ENCODE measurements around the gene RNF208. TPM values are rescaled to one million over a fixed set of nuclear protein-coding genes. Genes with fewer than 3 reads are reported as not detected.

Gene RNF208
- total and polyA plus RNA-seq, 4 donors = 0.28 to 7.1 (median 2.6) TPM

- TF ChIP-seq ATF3 (IDR thresholded peaks at IDR 0.05) = no peak
- no peak for TF ChIP-seq HNF4G (IDR thresholded peaks at IDR 0.05)
- peak; percentile 27 for TF ChIP-seq FOXA2 (IDR thresholded peaks at IDR 0.05)
- peak; percentile 63 for TF ChIP-seq YY1 (IDR thresholded peaks at IDR 0.05)
- TF ChIP-seq TAF1 (conservative IDR thresholded peaks at IDR 0.05) = no peak
- TF ChIP-seq, protein P1, sequence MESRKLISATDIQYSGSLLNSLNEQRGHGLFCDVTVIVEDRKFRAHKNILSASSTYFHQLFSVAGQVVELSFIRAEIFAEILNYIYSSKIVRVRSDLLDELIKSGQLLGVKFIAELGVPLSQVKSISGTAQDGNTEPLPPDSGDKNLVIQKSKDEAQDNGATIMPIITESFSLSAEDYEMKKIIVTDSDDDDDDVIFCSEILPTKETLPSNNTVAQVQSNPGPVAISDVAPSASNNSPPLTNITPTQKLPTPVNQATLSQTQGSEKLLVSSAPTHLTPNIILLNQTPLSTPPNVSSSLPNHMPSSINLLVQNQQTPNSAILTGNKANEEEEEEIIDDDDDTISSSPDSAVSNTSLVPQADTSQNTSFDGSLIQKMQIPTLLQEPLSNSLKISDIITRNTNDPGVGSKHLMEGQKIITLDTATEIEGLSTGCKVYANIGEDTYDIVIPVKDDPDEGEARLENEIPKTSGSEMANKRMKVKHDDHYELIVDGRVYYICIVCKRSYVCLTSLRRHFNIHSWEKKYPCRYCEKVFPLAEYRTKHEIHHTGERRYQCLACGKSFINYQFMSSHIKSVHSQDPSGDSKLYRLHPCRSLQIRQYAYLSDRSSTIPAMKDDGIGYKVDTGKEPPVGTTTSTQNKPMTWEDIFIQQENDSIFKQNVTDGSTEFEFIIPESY (IDR thresholded peaks at IDR 0.05) = no peak
Observed at GRCh38 chr9:137198051-137198901, 23.8 kb downstream of the RNF208 start (continued).

DNA sequence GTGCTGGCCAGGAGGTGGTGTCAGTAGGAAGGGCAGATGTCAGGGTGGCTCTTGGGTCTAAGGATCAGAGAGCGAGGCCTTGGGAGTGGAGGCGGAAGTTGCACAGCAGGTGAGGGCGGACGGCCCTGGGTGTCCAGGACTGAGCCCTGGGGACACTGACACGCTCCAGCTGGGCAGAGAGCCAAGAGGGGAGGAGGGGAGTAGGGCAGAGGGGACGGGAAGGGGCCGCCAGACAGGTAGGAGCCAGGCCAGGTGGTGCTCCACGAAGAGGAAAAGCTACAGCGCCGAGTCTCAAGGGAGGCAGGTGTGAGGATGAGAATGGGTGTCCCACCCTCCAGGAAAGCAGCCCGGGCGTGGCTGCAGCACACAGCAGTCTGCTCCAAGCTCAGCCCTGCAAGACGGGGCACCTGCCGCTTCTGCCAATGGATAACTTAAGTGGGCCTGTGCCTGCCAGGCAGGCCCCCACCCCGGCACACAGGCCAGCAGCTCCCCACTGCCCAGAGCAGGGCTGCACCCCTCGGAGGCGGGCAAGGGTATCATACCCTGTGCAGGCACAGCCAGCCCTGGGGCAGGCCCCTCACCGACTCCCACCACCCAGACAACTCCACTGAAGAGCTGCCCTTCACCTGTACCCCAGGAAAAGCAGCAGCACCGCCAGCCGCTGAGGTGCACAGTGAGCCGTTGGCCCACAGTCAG, 26.4 kb downstream of the RNF208 start:
- WGBS = 56% methylated on average over 21 of the region's 21 CpGs
- Histone ChIP-seq H3K4me1 (ENCODE audit: control insufficient read depth in 4 of 4, insufficient read depth in 4 of 4, low read length in 3 of 4) (peaks cover 21 to 67% (median 50%) of the 10 kb centered on the region in 4 donors), H3K9ac (ENCODE audit: low read depth in 1 of 2, low read length in 2 of 2) (no peak overlapping the region), H3K27me3 (ENCODE audit: control insufficient read depth in 4 of 4, insufficient read depth in 4 of 4, low read length in 3 of 4) (no peaks in the 10 kb centered on the region), H3K4me3 (ENCODE audit: low read depth in 1 of 3, low read length in 3 of 3) (peak overlapping the region in 2 of 3 donors; percentile 11 to 28), H3K9me3 (ENCODE audit: control insufficient read depth in 4 of 4, low read length in 3 of 4) (no peaks in the 10 kb centered on the region), H3K27ac (ENCODE audit: low read depth in 1 of 2, low read length in 2 of 2) (peak overlapping the region in 1 of 2 donors; percentile 41), H3K36me3 (ENCODE audit: control insufficient read depth in 4 of 4, insufficient read depth in 3 of 4, low read depth in 1 of 4, low read length in 3 of 4) (peaks cover 0 to 12% (median 3%) of the 10 kb centered on the region in 4 donors)
- peak; percentile 56 for DNase-seq (ENCODE audit: low spot score)
- TF ChIP-seq GABPA (IDR thresholded peaks at IDR 0.05 in 1 of 2, conservative IDR thresholded peaks at IDR 0.05 in 1 of 2) = peak in 1 of 2 donors; percentile 21
- TF ChIP-seq CTCF (IDR thresholded peaks at IDR 0.05; ENCODE audit: low read depth, low read length, missing input control) = no peak
- TF ChIP-seq FOXA2 (IDR thresholded peaks at IDR 0.05) = no peak
- TF ChIP-seq RXRA (IDR thresholded peaks at IDR 0.05) = peak in 1 of 2 donors; percentile 53
- no peak for TF ChIP-seq HNF4G (IDR thresholded peaks at IDR 0.05)
- TF ChIP-seq, protein P1 (IDR thresholded peaks at IDR 0.05) = no peak
- TF ChIP-seq HNF4A (conservative IDR thresholded peaks at IDR 0.05) = peak in 1 of 2 donors; percentile 59
- TF ChIP-seq FOXA1 (IDR thresholded peaks at IDR 0.05) = no peak
